Keratinocyte (primary cell): Measurements from ENCODE around the gene ELL.

Source experiments
- CTCF ChIP-seq, 3 experiments: IDR thresholded peaks in 1 of 3; conservative IDR thresholded peaks in 1 of 3; optimal IDR thresholded peaks in 1 of 3; 2 replicates in 2 of 3; 3 replicates in 1 of 3; pipeline versions ENCODE3 to v1.5.1; 2011; ENCODE audit warnings: low read length in 3 of 3, mild to moderate bottlenecking in 3 of 3, moderate library complexity in 2 of 3, control low read depth in 1 of 3, inconsistent platforms in 1 of 3; ENCODE audit not compliant: insufficient read depth in 2 of 3; ENCODE audit errors: extremely low read depth in 1 of 3
- EZH2 ChIP-seq: IDR thresholded peaks from one replicate; pipeline ENCODE4 v1.6.1; 2012; ENCODE audit warnings: inconsistent platforms, mild to moderate bottlenecking, low read length, moderate library complexity

- TF ChIP-seq CTCF (optimal IDR thresholded peaks at IDR 0.05 in 1 of 3, IDR thresholded peaks at IDR 0.05 in 1 of 3, conservative IDR thresholded peaks at IDR 0.05 in 1 of 3; ENCODE audit: extremely low read depth in 1 of 3, insufficient read depth in 2 of 3, low read length in 3 of 3) (no peak), EZH2 (no peak)
Measured at GRCh38 chr19:18456974-18457373, 64.9 kb downstream of the ELL start.
